Hippocampal formation (tissue), 2 donors: ENCODE data around the gene SYT13.
A peak's percentile ranks its signal among the peaks of the same experiment; 100 is the strongest.

Experiments
- DNase-seq, 2 donors: peaks; one replicate each; lab custom pipeline; 2025; lab: John Stamatoyannopoulos, UW

SYT13 gene

DNA sequence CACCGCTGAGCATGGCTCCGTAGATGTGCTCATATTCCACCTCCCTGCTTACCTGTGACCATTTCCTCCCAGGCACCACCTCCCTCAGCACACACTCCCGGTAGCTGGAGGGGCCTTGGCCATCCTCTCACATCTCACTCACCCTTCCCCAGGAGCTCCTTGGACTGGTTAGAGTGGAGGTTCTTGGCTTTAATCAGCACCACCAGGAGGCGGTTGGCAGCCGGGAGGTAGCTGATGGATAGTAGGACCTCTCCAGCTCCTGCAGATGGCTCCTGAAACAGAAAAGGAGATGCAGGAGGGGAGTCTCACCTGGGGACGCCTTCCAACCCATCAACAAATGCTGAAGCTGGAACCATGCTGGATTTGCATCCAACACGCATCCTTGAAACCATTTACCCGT lies 39.9 kb downstream of the SYT13 start:
- no peak for DNase-seq

DNA sequence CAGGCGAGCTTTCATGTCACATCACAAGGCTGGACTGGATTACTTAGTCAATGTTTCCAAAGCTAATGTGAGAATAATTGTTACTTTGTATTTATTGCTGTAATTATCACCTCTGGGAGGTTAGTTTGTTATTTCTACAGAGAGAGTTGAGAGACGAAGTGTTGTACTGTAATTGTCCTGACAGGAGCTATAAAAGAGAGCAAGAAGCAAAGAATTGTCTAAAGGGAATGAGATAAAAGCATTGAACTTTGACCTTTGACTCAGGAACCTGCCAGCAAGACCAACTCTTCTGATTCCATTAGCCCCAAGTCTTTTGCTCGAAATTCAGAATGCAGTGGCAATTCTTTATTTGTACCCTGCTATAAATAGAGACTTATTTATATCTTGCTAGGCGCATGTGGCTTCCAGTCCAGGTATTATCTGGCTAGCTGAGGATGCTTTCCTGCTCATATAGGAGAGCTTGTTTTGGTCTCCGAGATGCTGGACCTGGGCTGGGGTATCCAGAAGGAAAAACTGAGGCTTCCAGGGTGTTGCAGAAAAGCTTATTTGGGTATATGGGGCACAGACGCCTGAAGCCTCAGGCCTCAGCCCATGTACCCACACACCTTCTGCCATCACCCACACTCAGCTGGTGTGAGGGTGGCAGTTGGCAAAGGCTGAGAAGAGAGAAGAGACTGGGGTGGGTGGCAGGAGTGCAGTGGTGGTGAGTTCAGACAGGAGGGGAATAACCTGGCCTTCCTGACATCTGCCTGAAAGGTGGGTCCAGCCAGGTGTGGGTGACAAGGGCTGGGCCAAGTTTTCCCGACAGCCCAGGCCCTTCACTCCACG lies 40.7 kb downstream of the SYT13 start:
- DNase-seq = no peak

DNA sequence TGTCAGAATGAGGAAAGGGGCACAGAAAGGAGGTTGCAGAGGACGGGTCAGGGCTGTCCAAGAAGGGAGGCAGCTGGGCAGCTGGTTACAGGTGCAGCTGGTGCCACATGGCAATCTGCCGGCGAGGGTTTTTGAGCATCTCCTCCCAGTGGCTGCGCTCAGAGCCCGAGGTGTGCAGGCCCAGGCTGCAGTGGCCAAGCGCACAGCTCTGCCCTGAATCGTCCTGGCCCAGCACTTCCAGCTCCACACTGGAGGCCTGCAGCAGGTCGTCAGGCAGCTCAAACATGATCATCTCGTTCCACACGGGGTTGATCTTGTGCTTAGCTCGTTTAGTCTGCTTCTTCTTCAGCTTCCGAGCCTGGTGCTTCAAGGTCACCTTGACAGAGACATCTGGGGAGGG lies 42.2 kb downstream of the SYT13 start:
- no peak for DNase-seq

DNA sequence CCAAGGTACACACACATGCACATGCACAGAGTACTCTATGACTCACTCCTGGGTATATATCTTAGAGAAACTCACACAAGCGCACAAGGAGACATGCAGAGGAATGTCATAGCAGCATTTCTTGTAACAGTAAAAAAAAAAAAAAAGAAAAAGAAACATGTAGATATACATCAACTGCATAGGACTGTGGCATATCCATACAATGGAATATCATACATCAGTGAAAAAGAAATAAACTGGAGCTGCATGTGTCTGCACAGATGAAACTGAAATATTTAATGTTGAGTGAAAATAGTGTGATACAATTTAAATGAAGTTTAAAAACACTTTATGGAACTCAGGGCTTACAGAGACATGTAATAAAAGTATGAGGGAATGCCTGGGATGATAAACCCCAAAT lies 46.4 kb downstream of the SYT13 start:
- no peak for DNase-seq

DNA sequence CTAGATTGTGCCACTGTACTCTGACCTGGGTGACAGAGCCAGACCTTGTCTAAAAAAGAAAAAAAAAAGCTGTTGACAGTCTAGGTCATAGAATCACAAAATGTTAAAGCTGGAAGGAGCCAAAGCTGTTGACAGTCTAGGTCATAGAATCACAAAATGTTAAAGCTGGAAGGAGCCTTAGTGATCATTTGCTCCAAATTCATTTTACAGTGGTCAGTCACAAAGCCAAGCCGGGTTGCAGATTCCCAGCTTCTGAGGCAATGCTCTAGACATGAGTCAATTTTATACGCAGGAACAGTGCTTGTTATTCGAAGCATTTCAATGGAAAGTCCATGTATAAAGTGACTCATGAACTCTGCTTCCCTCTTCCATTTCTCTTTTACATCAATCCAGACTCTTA lies 47.4 kb downstream of the SYT13 start:
- no peak for DNase-seq

DNA sequence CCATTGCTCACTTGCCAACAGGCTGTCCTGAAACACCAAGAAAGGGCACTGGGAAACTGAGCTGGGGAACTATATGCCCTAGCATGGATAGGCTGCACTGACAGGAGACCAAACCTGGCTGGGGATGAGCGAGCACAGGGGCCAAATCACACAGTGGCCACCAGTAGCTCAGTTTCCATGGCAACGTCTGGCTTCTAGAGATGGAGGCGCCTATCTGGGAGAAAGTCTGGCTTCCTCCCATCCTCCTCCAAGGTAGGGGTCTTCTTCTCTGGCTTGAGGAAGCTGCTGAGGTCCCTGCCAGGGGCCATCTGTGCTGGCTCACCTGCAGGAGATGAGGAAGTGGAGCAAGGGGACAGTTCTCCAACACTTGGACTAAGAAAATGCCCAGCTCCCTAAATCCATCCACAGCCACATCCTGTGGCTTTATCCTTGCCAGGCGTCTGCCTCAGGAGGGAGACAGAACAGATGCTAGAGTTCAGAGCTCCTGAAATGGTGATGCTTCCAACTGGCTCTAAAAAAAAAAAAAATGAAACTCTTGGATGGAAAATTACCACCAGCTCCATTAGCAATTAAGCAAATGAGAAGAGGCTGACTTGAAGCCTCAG lies 48.3 kb downstream of the SYT13 start:
- no peak for DNase-seq

DNA sequence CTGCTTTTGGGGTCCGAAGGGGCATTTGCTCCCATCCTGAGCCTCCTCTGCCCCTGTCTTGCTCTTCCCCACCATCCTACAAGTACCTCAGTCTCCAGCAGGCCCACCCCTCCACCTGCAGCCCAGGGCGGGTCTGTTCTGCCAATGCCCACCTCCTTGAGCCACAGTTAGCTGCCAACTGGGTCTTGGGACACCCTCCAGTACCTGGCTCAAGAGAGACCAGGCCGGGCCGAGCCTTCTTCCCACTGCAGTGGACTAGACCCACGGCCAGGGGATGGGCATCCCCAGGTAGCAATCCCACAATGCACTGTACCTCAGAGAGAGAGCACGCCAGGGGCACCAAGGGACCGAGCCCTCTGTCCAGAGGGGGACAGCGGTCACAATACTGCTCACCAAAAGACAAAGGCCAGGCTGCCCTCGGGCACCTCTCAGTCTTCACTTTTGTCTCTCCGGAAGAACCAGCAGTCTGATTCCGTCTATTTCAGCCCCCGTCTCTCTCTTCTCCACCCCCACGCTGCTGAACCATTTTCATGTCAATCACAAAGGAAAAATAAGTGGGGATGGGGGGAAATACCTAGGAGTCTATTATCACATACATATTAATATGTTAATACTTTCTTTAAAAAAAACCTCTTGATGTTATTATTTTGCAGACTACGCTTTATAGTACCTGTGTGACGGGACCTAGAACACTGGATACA lies 51.7 kb downstream of the SYT13 start:
- DNase-seq = no peak

DNA sequence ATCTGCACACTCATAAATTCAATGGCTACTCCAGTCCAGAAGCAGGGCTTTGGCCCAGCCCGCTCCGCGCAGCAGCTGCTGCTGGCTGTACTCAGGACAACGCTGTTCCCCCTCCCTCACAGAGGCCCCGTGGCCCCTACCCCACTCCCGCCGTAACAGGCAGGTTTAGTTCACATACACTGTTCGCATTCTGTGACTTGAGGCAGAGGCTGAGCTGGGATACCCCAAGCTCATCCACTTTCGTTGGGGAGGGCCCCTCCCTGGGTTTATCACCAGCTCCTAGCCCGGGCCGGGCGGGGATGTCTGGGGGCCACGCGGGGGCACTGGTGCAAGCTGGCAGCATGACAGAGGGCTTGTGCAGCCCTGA lies 52.4 kb downstream of the SYT13 start:
- no peak for DNase-seq

DNA sequence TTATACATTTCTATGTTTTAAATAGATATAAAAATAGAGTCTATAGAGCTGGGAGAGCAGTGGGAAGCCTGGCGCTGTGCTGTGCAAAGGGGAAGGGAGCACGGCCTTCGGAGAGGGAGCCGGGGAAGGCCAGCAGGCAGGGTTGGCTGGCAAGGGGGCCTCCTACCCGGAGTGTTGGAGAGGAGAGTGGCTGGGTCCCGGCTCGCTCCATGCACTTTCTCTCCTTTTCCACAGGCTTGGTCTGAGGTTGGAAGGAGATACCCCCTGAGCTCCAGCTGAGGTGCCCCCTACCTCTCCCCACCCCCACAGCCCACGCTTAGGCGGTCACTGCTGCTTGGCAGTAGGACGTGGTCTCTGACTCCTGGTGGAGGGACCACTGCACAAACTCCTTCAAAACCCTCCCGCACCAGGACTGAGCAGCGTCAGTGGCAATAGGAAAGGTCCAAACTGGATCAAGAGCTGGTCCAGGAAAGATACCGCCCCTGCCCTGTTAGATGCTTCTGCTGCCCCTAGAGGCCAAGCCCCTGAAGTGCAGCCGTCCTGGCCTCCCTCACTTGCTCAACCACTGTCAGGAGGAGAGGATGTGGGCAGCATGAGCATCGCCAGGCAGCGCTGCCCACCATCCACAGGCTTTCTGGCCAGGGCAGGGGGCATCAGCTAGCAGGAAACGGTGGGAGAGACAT lies 52.9 kb downstream of the SYT13 start:
- DNase-seq = peak in 1 of 2 donors; percentile 20

DNA sequence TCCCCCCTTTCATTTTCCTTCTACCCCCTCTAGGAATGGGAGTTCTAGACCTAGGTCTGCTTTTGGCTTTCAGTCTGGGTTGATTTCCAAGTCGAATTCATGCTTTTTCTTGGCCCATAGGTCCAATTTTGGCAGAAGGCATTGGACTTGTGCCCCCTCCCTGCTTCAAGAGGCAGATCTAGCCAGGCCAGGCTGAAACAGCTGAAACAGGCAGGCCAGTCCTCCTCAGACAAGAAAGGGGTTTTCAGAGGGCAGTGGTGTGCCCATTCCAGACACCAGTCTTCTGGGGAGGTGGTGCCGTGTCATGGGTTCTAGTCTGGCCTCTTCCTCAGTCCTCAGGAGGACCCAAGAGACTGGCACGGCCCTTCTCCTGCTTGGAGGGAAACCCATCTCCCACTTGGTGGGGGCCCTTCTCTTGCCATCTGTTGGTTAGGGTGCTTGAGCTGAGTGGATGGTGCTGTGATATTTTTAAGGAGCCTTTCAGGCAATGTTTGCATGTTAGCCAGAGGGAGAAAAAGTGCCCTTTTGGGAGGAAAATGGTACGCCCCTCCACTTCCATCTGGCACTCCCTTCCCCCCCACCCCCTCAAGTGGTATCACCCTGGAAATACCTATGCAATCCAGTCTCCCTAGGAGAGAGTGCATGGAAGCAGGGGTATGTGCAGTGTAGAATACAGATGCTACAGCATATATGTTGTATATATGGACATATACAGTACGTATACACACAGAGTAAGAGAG lies 53.6 kb downstream of the SYT13 start:
- DNase-seq = no peak

DNA sequence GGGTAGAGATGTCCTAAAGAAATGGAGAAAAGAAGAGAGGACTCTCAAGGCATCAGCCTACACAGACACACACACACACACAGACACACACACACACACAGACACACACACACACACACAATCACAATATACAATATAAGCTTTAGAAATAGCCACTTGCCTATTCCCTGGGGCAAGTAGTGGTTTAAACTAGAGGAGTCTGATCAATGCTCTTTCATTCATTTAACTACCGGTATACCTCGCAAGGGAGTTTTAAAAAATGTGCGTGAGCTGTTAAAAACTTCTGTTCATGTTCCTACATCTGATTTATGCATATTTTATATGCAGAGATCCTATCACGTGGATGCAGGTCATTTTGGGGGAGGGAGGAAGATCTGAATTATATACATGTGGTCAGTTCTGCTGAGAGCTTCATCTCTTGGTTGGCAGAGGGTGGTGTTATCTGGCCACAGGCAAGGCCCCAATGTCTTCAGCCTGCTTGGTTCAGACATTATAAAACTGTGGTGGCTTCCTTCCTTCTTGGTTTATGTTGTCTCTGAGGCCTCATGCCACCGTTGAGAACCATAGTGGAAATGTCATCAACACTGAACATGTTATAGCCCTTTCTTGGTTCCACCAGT lies 56.6 kb downstream of the SYT13 start:
- DNase-seq = no peak

DNA sequence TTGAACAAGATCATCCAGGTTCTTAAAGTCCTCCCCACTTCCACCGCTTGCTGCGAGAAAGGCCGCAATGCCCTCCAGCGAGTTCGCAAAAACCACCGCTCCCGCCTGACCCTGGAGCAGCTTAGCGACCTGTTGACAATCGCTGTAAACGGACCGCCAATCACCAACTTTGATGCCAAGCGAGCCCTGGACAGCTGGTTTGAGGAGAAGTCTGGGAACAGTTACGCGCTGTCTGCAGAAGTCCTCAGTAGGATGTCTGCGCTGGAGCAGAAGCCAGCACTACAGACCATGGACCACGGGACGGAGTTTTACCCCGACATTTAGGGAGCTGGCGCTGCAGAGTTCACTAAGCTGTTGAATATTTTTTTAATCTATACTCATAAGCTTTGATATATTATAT lies 58.3 kb downstream of the SYT13 start:
- no peak for DNase-seq

DNA sequence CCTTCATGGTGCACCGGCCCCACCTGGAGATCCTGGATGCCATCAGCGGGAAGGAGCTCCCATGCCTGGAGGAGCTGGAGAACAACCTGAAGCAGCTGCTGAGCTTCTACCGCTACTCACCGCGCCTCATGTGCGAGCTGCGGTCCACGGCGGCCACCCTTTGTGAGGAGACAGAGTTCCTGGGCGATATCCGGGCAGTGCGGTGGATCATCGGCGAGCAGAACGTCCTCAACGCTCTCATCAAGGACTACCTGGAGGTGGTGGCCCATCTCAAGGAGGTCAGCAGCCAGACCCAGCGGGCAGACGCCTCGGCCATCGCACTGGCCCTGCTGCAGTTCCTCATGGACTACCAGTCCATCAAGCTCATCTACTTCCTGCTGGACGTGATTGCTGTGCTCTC lies 59.2 kb downstream of the SYT13 start:
- no peak for DNase-seq

DNA sequence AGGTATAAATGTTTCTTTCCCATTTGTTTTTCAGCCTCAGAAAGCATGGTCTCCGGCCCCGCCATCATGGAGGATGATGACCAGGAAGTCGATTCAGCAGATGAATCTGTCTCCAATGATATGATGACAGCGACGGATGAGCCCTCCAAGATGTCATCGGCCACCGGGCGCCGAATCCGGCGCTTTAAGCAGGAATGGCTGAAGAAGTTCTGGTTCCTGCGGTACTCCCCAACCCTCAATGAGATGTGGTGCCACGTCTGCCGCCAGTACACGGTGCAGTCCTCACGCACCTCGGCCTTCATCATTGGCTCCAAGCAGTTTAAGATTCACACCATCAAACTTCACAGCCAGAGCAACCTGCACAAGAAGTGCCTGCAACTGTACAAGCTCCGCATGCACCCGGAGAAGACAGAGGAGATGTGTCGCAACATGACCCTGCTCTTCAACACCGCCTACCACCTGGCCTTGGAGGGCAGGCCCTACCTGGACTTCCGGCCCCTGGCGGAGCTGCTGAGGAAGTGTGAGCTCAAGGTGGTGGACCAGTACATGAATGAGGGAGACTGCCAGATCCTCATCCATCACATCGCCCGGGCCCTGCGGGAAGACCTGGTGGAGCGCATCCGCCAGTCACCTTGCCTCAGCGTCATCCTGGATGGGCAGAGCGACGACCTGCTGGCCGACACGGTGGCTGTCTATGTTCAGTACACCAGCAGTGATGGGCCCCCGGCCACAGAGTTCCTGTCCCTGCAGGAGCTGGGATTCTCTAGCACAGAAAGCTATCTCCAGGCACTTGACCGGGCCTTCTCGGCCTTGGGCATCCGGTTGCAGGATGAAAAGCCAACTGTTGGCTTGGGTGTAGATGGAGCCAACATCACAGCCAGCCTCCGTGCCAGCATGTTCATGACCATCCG lies 59.9 kb downstream of the SYT13 start:
- DNase-seq = no peak

DNA sequence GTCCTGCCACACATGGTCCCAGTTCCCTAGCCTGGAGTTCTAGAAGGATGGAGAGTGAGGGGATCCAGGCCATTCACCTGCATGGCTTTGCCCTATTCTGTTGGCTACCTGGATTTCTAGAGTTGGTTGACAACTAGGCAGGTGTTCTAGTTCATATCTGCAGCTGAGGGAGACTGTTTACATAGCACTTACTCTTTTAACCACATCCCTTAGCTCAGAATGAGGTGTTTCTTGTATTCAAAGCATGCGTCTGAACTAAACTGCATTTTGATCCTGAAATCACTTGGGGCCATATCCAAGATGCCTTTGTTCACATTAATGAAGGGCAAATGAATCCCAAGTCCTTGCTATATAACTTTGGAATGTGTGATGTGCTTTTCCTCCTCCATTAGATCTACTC lies 60.9 kb downstream of the SYT13 start:
- DNase-seq = no peak

DNA sequence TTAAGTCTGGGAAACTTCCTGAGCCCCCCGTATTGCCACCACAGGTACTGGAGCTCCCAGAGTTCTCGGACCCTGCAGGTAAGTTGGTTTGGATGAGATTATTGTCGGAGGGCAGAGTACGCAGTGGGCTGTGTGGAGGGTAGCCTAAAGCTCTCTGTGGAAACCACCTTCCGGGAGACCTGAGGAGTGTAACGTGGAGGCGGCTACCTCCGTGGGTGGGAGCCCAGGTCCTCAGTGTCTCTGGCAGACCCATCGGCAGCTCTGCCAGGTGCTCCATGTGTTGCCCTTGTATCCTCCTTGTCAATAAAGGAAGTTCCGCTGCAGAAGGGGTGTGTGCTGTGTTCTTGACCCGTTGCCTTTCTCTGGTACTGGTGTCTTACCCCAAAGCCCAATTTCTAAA lies 61.4 kb downstream of the SYT13 start:
- DNase-seq = no peak

DNA sequence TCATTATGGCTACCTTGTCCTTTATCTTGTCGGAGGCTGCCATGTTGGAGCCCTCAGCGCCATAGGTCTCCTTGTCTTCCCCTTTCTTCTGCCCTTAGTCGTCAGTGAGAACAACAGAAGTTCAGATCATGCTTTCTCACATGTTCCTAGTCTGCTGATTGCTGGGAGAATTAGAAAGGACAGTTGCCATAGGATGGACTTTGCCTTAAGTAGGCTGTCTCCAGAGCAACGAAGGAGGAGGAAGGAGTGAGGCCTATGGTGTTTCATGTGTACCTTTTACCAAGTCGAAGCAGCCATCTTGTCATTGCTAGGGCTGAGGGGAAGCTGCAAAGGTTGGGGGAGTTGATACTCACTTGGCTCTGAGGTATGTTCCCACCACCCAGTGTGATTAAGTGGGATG lies 62.6 kb downstream of the SYT13 start:
- DNase-seq = no peak

DNA sequence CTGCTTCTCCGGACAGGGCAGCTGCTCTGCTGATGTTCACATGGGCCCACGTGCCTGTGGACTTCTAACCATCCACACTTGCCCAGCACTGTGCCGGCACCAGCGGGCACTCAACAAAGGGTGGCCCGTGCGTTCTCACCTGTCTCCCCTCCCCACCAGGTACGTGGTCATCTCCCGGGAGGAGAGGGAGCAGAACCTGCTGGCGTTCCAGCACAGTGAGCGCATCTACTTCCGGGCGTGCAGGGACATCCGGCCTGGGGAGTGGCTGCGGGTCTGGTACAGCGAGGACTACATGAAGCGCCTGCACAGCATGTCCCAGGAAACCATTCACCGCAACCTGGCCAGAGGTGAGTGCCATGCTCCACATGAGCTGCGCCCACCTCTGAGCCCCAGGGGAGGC lies 66.7 kb downstream of the SYT13 start:
- DNase-seq = no peak

DNA sequence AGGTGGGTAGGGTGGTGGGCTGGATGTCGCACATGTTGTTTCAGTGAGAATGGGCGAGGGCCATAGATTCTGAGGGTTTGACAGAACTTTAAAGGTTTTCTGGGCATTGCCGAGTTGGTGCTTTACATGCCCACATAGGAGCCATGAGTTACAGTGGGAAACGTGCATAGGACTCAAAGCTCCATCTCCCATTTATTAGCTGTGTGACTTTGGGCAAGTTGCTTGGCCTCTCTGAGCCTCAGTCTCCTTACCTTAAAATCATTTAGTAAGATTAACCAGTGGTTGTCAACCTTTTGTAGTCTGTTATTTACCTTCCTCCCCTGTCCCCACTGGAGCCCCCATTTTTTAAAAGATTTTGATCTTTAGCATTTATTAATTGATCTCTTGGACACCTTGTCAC lies 67.4 kb downstream of the SYT13 start:
- DNase-seq = no peak

DNA sequence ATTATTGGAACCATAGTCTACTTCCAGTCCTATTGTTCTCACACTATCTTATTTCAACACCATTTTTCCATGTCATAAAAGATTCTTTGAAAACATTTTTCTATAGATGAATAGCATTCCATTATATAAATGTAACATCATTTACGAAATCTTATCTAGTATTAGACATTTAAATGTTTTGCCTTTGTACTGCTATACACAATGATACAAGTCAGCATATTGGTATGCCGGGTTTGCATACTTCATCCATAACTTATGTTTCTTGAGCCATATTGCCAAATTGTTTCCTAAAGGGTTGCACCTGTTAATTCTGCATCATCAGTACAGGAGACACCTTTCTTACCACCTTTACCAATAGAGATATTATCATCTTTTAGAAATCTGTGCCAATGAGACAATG lies 68.2 kb downstream of the SYT13 start:
- no peak for DNase-seq
